K562 (cell line): ENCODE data around the gene SLC25A53. TPM values are rescaled to one million over a fixed set of nuclear protein-coding genes. Genes with fewer than 3 reads are reported as not detected.

Source experiments
- ATAC-seq: fragments of 200-7000 bp; cut with Tn5 transposase; 3 replicates; pipeline ENCODE4 v1.9.1; 2020; ENCODE audit warnings: moderate library complexity
- BruUV-seq: library from RNA; stranded (reverse); fragments of 400-500 nt; replicated peaks from 2 replicates; lab custom pipeline; 2021; lab: Mats Ljungman, UMichigan
- CTCF ChIA-PET: fragments of 300-600 bp; formaldehyde crosslinking; extraction: SDS; loops from one replicate; lab custom pipeline; 2021; ENCODE audit warnings: low intra/inter-chr PET ratio; lab: Yijun Ruan, JAX
- POLR2A ChIA-PET: fragments of 300-600, 350-650 bp; sonication (Branson Sonifier 250); formaldehyde crosslinking; extraction: SDS; loops from one replicate; lab custom pipeline; 2021; ENCODE audit warnings: antibody characterized with exemption, inconsistent platforms; lab: Yijun Ruan, JAX
- DNase-seq, 4 experiments: peaks; one replicate each; pipeline versions ENCODE4 v3.0.0 to v3.0.0-alpha.2; 2011 to 2018; ENCODE audit warnings: low spot score in 3 of 4, mixed read lengths in 3 of 4; ENCODE audit errors: extremely low read depth in 1 of 4
- FAIRE-seq: peaks from 2 replicates; lab custom pipeline; 2011; peaks lifted over from hg19 to GRCh38; lab: Jason Lieb, UNC
- H2AFZ ChIP-seq: 2 replicates; pipeline ENCODE4 v1.6.0; 2011; ENCODE audit warnings: low read depth, low read length, control low read depth, inconsistent platforms
- H3K27ac ChIP-seq: fragments of 200-600 bp; 3 replicates; pipeline ENCODE4 v1.8.0; 2011; ENCODE audit warnings: low read depth, mild to moderate bottlenecking, control low read depth, inconsistent platforms, low read length, moderate library complexity, mixed read lengths; ENCODE audit errors: extremely low read depth
- H3K27me3 ChIP-seq, 2 experiments: fragments of 300-600 bp in 1 of 2; 2 replicates in 1 of 2; 3 replicates in 1 of 2; pipeline versions ENCODE4 v1.6.0 to v1.8.0; 2011; ENCODE audit warnings: inconsistent platforms in 2 of 2, low read length in 2 of 2, mild to moderate bottlenecking in 1 of 2, mixed read lengths in 1 of 2, moderate library complexity in 1 of 2; ENCODE audit not compliant: control insufficient read depth in 2 of 2, insufficient read depth in 2 of 2
- H3K36me3 ChIP-seq: fragments of 300-600 bp; 3 replicates; pipeline ENCODE4 v1.8.0; 2011; ENCODE audit warnings: mild to moderate bottlenecking, low read length, inconsistent platforms; ENCODE audit not compliant: control insufficient read depth, insufficient read depth
- H3K4me1 ChIP-seq, 2 experiments: fragments of 200-600 bp in 1 of 2; replicated peaks in 1 of 2; 2 replicates in 1 of 2; 3 replicates in 1 of 2; pipeline versions ENCODE4 v1.5.1 to v1.8.0; 2011; ENCODE audit warnings: inconsistent platforms in 2 of 2, low read length in 2 of 2, mild to moderate bottlenecking in 1 of 2, mixed read lengths in 1 of 2, moderate library complexity in 1 of 2; ENCODE audit not compliant: control insufficient read depth in 2 of 2, insufficient read depth in 2 of 2
- H3K4me2 ChIP-seq: 2 replicates; pipeline ENCODE4 v1.6.1; 2011; ENCODE audit warnings: low read length, control low read depth, inconsistent platforms, mixed read lengths; ENCODE audit not compliant: insufficient read depth
- H3K4me3 ChIP-seq: fragments of 200-600 bp; sonication (generic), shearing (Covaris generic); 2 replicates; pipeline ENCODE4 v1.5.1; 2016; ENCODE audit warnings: control low read depth, inconsistent platforms
- H3K79me2 ChIP-seq: fragments of 200-600 bp; 3 replicates; pipeline ENCODE4 v1.8.0; 2011; ENCODE audit warnings: low read length, inconsistent platforms; ENCODE audit not compliant: control insufficient read depth, insufficient read depth
- H3K9ac ChIP-seq, 2 experiments: 2 replicates each; pipeline versions ENCODE4 v1.6.0 to v1.6.1; 2011; ENCODE audit warnings: low read depth in 2 of 2, low read length in 2 of 2, control low read depth in 1 of 2, inconsistent platforms in 1 of 2, mild to moderate bottlenecking in 1 of 2, mixed read lengths in 1 of 2; ENCODE audit not compliant: insufficient read depth in 1 of 2
- H3K9me1 ChIP-seq: one replicate; pipeline ENCODE4 v1.6.0; 2011; ENCODE audit warnings: inconsistent platforms, mild to moderate bottlenecking, low read length, moderate library complexity; ENCODE audit not compliant: control insufficient read depth, insufficient read depth
- H3K9me3 ChIP-seq: replicated peaks from 2 replicates; pipeline ENCODE4 v1.5.1; 2011; ENCODE audit warnings: low read depth, low read length, inconsistent platforms; ENCODE audit not compliant: control insufficient read depth, insufficient read depth
- H4K20me1 ChIP-seq: replicated peaks from 2 replicates; pipeline ENCODE4 v1.6.1; 2011; ENCODE audit warnings: low read length, inconsistent platforms, mixed read lengths; ENCODE audit not compliant: control insufficient read depth, insufficient read depth
- HDAC6 ChIP-seq: IDR thresholded peaks from 2 replicates; pipeline ENCODE4 v1.6.1; 2012; ENCODE audit warnings: low read depth, mild to moderate bottlenecking, control low read depth, inconsistent platforms, low read length, moderate library complexity
- HDGF ChIP-seq: fragments of 450-650 bp; IDR thresholded peaks from 2 replicates; pipeline ENCODE4 v1.6.1; 2016
- HMG20B ChIP-seq: fragments of 250-450 bp; sonication (Bioruptor Pico); IDR thresholded peaks from 2 replicates; pipeline ENCODE4 v1.5.0; 2021; ENCODE audit warnings: mild to moderate bottlenecking
- MEIS2 ChIP-seq: fragments of 450-650 bp; IDR thresholded peaks from 2 replicates; pipeline ENCODE4 v1.6.1; 2014; ENCODE audit warnings: mild to moderate bottlenecking; ENCODE audit not compliant: partially characterized antibody
- SNRNP70 ChIP-seq: fragments of 200-400 bp; formaldehyde crosslinking; optimal IDR thresholded peaks from 2 replicates; pipeline ENCODE3; 2017; ENCODE audit warnings: low read depth, low read length
- TGIF2 ChIP-seq: sonication (generic); formaldehyde crosslinking; IDR thresholded peaks from 2 replicates; pipeline ENCODE4 v1.8.1; 2022; ENCODE audit warnings: mild to moderate bottlenecking, missing genetic modification reagents, moderate library complexity
- THAP12 ChIP-seq: fragments of 250-450 bp; sonication (Bioruptor Pico); IDR thresholded peaks from 2 replicates; pipeline ENCODE4 v1.9.0; 2021; ENCODE audit warnings: mild to moderate bottlenecking, inconsistent platforms
- ZNF134 ChIP-seq: fragments of 250-450 bp; sonication (Bioruptor Pico); conservative IDR thresholded peaks from 2 replicates; pipeline ENCODE4 v1.4.0; 2020
- WGBS: fragments of 100-300 bp; shearing (Covaris generic); methylation state at CpG from one replicate; pipeline ENCODE4 v1.1.6; 2016; ENCODE audit warnings: low coverage, mixed read lengths; ENCODE audit not compliant: insufficient coverage; ENCODE audit errors: missing lambda C conversion rate; 5-methylcytosine and 5-hydroxymethylcytosine counted together
- in situ Hi-C: fragments of 300-500 bp; cut with MboI; formaldehyde crosslinking; loops from 4 replicates; pipeline ENCODE4 v1.15.0; 2018; ENCODE audit warnings: inconsistent platforms, mixed read lengths
- intact Hi-C: fragments of 100-400 bp; cut with micrococcal nuclease; formaldehyde crosslinking; loops from 2 replicates; pipeline ENCODE4 v1.14.2; 2022
- polyA plus RNA-seq, 8 experiments: library from polyadenylated mRNA; depleted of rRNA in 4 of 8; stranded (reverse) in 5 of 8; unstranded in 3 of 8; fragments of >200 nt; fragmentation: Nextera tagmentation in 2 of 8; fragmentation: Illumina TruSeq in 1 of 8; extraction: Ambion mirVana in 2 of 8; extraction: Trizol in 1 of 8; gene quantifications; 2 replicates each; pipeline versions ENCODE4 v1.2.1 to v1.2.3, GENCODE V29; 2011 to 2014; ENCODE audit warnings: inconsistent platforms in 1 of 8, missing spikeins in 1 of 8
- total RNA-seq, 7 experiments: library from RNA; depleted of rRNA in 6 of 7; stranded (reverse); fragments of >200 nt in 6 of 7; fragmentation: Illumina TruSeq in 2 of 7; extraction: Trizol in 2 of 7; gene quantifications; 2 replicates each; pipeline versions ENCODE4 v1.2.1 to v1.2.3, GENCODE V29; 2011 to 2021; ENCODE audit warnings: low replicate concordance in 1 of 7
- TF ChIP-seq, protein P1 (sequence below), 2 experiments: fragments of 450-650 bp; formaldehyde crosslinking in 1 of 2; IDR thresholded peaks; 2 replicates each; pipeline versions ENCODE4 v1.4.0 to v1.6.1; 2014 to 2020; ENCODE audit warnings: mild to moderate bottlenecking in 2 of 2, borderline replicate concordance in 1 of 2, low read depth in 1 of 2
- TF ChIP-seq, protein P2 (sequence below): fragments of 450-650 bp; IDR thresholded peaks from 2 replicates; pipeline ENCODE4 v1.6.1; 2017; ENCODE audit warnings: mild to moderate bottlenecking, moderate library complexity

The SLC25A53 gene
- total and polyA plus RNA-seq, 9 of the 15 experiments (the other 6 are each of a cell fraction or from before 2014, with no cell fraction given): 2.4 to 8.6 (median 5.6) TPM

DNA sequence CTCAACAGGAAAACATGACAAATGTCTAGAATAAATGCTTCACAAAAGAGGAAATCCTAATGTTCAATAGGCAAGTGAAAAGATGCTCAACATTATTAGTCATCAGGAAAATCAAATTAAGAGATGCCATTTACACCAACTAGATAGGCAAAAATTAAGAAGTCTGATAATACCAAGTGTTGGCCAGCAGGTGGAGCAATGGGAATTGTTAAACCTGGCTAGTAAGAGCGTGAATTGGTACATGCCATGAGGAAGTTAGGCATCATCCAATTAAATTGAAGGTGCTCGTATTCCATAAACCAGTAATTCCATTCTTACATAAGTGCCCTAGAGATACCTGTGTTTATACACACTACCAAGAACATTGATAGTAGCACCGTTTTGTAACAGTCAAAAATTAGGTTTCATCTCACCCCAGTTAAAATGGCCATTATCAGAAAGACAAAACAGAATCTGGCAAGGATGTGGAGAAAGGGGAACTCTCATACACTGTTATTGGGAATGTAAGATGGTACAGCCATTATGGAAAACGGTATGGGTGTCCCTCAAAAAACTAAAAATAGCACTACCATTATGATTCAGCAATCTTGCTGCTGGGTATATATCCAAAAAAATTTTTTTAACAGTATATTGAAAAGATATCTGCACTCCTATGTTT, 58.5 kb downstream of the SLC25A53 start:
- Histone ChIP-seq H3K9me1 (no peaks in the 10 kb centered on the region), H3K27ac (no peak overlapping the region), H3K9me3 (no peaks in the 10 kb centered on the region), H3K9ac (no peak overlapping the region), H3K27me3 (no peaks in the 10 kb centered on the region), H4K20me1 (no peaks in the 10 kb centered on the region), H3K79me2 (no peaks in the 10 kb centered on the region), H3K4me3 (no peak overlapping the region), H3K4me2 (no peak overlapping the region), H3K36me3 (no peaks in the 10 kb centered on the region), H2AFZ (no peak overlapping the region), H3K4me1 (no peaks in the 10 kb centered on the region)
- DNase-seq (peak; percentile 31 to 65 (median 35)), FAIRE-seq (peak; percentile 84), ATAC-seq (peak; percentile 64; the same call in 2 of the 3 replicates)
- intact Hi-C loops: loop anchor here (1.0 to 2.0 kb wide), 2 partner anchors 39 to 173 kb away; no protein-coding TSS in a partner anchor
- WGBS: 0% methylated on average over 4 of the region's 4 CpGs
- in situ Hi-C loops: no loop called here
- ChIA-PET CTCF (interaction anchor here (0.8 to 2.1 kb wide), 2 partner anchors 38 to 173 kb away, joined by 3 to 9 read pairs; no protein-coding TSS in a partner anchor), POLR2A (no interaction called here)
- no TSS peak for BruUV-seq
- TF ChIP-seq MEIS2: no peak
- TF ChIP-seq THAP12: no peak
- no peak for TF ChIP-seq HDAC6
- TF ChIP-seq TGIF2: no peak
- TF ChIP-seq, protein P1, sequence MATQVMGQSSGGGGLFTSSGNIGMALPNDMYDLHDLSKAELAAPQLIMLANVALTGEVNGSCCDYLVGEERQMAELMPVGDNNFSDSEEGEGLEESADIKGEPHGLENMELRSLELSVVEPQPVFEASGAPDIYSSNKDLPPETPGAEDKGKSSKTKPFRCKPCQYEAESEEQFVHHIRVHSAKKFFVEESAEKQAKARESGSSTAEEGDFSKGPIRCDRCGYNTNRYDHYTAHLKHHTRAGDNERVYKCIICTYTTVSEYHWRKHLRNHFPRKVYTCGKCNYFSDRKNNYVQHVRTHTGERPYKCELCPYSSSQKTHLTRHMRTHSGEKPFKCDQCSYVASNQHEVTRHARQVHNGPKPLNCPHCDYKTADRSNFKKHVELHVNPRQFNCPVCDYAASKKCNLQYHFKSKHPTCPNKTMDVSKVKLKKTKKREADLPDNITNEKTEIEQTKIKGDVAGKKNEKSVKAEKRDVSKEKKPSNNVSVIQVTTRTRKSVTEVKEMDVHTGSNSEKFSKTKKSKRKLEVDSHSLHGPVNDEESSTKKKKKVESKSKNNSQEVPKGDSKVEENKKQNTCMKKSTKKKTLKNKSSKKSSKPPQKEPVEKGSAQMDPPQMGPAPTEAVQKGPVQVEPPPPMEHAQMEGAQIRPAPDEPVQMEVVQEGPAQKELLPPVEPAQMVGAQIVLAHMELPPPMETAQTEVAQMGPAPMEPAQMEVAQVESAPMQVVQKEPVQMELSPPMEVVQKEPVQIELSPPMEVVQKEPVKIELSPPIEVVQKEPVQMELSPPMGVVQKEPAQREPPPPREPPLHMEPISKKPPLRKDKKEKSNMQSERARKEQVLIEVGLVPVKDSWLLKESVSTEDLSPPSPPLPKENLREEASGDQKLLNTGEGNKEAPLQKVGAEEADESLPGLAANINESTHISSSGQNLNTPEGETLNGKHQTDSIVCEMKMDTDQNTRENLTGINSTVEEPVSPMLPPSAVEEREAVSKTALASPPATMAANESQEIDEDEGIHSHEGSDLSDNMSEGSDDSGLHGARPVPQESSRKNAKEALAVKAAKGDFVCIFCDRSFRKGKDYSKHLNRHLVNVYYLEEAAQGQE (IDR thresholded peaks at IDR 0.05; ENCODE audit: borderline replicate concordance): peak; percentile 43; the same call in 1 of the 2 replicates
- TF ChIP-seq, protein P1 (CRISPR knock-in tag; IDR thresholded peaks at IDR 0.05; ENCODE audit: low read depth): no peak
- TF ChIP-seq SNRNP70: no peak
- no peak for TF ChIP-seq HDGF
- no peak for TF ChIP-seq HMG20B
- TF ChIP-seq, protein P2, sequence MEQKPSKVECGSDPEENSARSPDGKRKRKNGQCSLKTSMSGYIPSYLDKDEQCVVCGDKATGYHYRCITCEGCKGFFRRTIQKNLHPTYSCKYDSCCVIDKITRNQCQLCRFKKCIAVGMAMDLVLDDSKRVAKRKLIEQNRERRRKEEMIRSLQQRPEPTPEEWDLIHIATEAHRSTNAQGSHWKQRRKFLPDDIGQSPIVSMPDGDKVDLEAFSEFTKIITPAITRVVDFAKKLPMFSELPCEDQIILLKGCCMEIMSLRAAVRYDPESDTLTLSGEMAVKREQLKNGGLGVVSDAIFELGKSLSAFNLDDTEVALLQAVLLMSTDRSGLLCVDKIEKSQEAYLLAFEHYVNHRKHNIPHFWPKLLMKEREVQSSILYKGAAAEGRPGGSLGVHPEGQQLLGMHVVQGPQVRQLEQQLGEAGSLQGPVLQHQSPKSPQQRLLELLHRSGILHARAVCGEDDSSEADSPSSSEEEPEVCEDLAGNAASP: no peak
- no peak for TF ChIP-seq ZNF134 (CRISPR knock-in tag)
